ENCODE measurements around the gene ACSM6.
A peak's percentile ranks its signal among the peaks of the same experiment; 100 is the strongest.
"Not testable (repeated sequence)": the region's sequence is repeated elsewhere in the genome, so short reads cannot be mapped to it uniquely, and the experiment has no call there.

ACSM6 gene

DNA sequence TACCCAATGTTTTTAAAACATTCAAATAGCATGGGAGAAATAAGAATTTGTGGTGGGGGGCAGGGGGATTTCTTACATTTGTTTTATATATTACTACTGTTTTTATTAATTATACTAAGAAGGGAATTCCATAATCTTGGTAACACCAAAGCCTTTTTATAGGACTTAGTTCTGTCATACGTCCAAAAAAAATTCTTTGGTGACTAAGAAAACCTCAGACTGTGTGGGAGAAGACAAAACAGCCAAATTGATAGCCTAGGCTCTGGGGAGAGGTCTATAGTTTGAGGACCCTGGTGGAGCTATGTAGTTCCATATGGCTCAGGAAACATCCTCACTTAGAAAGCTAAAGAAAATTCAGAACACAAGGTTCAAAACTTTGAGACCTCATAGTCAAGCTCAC lies 23.4 kb downstream of the ACSM6 start:
- DNase-seq, result no peak

DNA sequence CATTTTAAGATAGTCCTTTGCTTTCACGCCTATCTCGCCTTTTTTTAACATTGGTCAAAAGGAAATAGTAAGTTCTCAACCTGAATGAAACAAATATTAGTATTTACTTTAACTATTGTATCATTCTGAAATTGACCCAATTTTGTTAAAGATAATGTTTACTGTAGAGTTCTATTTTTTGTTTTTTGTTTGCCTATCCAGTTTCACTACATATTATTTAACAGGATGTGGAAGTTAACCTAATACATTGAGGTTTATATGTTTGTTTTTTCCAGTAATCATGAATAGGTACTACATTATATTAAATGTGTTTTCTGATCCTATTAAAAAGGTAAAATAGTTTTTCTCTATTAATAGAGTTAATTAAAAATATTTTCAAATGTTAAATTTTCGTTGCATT lies 26.5 kb downstream of the ACSM6 start:
- DNase-seq, result no peak

DNA sequence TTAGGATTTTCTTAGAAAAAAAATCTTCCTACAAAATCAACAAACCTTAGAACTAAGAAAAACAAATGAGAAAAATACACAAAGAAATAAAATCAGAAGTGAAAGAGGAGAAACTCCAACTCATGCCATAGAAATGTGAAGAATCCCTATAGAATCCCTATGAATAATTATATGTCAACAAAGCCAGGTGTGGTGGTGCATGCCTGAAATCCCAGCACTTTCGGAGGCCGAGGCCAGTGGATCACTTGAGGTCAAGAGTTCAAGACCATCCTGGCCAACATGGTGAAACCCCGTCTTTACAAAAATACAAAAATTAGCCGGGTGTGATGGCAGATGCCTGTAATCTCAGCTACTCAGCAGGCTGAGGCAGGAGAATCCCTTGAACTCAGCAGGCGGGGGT lies 27.1 kb downstream of the ACSM6 start:
- DNase-seq, result no peak

DNA sequence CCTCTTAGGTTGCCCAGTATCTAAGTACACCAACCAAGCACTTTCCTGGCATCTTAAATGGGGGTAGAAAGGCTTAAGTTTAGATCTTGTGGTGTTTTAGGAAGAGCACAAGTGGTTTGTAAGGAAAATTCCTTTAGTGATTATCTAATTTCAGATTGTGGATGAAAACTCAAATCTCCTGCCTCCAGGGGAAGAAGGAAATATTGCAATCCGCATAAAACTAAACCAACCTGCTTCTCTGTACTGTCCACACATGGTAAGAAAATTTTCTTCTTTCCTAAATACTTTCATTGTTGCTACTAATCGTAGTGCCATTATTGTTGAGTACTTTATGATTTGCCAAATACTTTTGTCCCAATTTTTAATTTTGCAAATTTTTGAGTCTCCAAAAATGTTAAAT lies 31.1 kb downstream of the ACSM6 start:
- DNase-seq, result no peak

DNA sequence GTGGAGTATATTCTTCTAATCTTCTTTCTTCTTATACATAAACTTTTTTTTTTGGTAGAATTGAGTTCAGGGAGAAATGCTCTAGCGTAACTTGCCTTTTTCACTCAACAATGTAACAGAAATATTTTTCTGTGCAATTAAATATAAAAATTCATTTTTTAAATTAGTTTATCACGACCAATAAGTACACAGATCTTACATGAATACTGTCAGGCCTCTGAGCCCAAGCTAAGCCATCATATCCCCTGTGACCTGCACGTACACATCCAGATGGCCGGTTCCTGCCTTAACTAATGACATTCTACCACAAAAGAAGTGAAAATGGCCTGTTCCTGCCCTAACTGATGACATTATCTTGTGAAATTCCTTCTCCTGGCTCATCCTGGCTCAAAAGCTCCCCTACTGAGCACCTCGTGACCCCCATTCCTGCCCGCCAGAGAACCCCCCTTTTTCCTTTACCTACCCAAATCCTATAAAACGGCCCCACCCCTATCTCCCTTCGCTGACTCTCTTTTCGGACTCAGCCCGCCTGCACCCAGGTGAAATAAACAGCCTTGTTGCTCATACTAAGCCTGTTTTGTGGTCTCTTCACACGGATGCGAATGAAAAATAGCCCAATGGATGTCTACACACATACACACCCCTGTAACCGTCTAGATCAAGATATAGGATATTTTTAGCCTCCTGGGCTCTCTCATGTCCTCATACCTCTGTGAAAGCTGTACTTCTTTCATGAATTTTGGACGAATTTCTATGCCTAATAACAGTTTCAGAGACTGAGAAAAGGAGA lies 35.1 kb downstream of the ACSM6 start:
- DNase-seq, result not testable (repeated sequence)

DNA sequence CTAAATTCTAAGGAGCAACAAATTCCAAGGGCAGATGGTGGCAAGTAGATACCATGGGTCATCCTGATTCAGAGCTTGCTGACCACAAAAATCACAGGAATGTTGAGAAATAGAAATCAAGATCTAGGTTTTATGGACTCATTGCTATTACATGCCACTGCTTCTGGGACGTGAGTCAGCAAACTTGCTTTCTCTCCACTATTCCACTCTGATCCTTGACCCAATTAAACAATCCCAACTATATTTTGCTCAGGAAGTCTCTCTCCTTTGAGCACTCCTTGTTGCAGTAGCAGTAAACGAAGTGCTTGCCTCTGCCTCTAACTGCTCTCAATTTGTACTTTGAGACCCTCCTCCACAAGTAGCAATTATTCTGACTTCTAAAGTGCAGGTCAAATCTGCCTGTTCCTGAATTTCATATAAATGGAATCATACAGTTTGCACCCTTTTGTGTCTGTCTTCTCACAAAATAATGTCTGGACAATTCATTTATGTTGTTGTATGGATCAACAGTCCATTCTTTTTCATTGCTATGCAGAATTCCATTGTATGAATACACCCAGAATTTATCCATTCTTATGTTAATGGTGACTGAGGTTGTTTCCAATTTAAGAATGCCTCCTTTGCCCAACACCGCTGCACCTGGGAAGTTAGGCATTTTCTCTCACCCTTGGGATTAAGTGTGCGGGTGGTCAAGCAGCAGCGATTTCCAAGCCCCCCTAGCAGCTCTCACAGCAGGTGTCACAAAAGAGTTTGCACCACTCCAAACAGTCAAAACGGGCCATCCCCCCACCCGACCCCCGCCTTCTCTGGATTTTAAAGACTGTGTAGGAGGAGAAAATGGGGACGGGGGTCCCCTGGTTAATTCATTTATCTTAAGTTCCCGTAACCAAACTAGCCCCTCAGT lies 35.9 kb downstream of the ACSM6 start:
- no peak for DNase-seq

DNA sequence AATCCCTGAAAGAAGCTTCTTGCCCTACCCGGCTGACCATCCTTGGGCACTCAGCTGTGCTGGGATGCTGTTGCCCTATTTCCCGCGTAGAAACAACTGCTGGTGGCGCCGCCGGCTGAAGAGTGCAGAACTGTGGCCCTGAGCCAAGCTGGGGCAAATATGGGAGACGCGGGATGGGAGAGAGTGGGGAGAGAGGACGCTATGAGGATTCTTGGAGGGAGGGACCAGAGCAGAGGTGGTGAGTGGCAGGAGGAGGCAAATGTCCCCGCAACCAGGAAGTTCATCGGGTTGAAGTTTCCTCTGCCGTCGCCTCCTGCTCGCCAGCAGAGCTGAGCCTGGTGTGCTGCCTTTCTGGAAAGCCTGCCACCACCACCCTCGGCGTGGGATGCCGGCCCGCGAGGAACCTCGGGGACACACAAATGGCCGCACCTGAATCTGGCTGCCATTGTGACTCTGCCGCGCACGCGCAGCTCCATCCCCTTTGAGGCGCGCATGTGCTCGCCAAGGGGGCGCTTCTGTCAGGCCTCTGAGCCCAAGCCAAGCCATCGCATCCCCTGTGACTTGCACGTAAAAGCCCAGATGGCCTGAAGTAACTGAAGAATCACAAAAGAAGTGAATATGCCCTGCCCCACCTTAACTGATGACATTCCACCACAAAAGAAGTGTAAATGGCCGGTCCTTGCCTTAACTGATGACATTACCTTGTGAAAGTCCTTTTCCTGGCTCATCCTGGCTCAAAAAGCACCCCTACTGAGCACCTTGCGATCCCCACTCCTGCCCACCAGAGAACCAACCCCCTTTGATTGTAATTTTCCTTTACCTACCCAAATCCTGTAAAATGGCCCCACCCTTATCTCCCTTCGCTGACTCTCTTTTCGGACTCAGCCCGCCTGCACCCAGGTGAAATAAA lies 36.9 kb downstream of the ACSM6 start:
- peak; percentile 41 for DNase-seq

DNA sequence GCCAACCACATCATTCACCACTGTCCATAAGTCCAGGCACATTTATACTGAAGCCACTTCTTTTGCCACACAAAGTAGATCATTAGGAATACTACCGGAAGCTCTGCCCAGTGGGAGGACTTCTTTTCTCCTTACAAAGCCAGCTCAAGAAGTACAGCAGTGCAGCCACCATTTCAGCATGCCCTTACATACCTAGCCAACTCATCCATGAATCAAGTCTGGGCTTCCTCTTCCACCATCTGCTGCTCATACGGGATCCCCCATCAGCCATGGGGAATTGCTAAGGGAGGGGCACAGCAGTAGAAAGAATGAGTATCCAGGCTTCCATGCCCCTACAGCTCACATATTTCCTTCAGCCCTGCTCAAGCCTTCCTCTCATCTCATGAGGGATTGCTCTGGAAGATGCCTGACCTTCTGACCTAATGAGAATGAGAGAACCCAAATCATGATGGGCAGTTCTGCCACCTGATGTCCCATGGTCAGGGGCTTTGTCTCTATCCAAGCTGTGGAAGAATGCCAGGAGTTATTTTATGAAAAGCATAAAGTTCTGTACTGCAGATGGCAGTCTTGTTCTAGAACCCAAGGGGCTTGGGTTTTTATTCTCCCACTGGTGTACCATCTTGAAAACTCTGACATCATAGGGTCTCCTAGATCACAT lies 39.5 kb downstream of the ACSM6 start:
- no peak for DNase-seq

DNA sequence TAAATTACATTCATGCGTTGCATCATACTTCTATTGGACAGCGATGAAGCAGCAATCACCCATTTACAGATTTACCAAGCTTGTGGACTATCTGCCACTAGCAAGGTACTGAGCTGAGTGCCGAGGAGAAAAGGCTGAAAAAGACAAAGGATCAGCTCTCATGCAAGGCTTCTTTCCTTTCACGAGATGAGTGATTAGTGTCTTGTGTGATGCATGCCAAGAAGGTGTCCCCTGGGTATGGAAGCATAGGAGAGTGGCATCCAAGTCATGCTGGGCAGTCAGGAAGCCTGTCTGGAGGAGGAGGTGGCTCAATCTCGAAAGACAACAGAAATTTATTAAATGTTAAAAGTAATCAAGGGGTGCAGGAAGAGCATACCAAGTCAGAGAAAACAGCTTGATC lies 40.9 kb downstream of the ACSM6 start:
- DNase-seq, result no peak

DNA sequence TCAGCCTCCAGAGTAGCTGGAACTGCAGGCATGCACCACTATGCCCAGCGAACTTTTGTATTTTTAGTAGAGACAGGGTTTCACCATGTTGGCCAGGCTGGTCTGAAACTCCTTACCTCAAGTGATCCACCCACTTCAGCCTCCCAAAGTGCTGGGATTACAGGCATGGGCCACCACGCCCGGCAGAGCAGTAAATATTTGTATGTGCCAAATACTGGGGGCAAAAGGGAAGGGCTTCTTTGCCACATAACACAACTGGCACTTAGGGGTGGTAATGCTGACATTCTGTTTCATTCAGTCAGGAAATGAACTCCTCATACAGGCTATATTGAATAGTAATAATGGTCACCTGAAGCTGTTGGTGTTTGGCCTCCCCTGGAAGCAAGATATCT lies 41.6 kb downstream of the ACSM6 start:
- no peak for DNase-seq

DNA sequence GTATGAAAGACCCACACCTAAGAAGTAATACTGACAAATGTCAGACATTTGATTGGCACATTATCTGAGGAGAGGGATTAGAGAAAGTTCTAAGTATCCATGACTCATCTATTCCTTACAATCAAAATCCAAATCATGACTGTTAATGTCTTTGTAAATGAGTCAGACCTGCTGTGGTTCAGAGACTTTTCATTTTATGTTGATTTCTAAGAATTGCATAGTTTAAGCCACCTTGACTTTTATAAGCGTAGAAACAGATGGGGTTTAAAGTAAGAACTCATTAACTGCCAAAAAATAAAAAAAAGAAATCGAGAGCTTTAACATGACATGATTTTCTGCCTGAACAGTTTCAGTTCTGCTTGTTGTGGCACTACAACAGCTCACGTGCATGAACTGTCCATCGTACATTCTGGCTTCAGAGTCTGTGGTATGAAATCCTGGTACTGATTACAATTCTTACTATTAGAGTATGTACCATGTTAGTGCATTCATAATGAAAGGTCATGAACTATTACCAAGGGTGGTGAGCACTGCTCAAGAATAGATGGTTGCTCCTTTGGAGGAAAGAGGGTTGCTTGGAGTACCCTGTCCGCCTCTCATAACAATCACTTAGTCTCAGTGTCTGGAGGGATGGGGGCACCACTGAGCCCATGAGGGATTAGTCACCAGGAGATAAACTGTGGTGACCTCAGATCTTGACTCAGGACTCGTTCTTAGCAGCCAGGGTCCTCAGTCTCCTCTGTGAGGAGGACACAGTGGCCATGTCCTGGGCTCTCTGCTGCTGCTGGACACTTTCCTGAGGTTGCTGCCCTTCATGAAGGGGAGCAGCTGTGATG lies 42.2 kb downstream of the ACSM6 start:
- DNase-seq, result no peak

DNA sequence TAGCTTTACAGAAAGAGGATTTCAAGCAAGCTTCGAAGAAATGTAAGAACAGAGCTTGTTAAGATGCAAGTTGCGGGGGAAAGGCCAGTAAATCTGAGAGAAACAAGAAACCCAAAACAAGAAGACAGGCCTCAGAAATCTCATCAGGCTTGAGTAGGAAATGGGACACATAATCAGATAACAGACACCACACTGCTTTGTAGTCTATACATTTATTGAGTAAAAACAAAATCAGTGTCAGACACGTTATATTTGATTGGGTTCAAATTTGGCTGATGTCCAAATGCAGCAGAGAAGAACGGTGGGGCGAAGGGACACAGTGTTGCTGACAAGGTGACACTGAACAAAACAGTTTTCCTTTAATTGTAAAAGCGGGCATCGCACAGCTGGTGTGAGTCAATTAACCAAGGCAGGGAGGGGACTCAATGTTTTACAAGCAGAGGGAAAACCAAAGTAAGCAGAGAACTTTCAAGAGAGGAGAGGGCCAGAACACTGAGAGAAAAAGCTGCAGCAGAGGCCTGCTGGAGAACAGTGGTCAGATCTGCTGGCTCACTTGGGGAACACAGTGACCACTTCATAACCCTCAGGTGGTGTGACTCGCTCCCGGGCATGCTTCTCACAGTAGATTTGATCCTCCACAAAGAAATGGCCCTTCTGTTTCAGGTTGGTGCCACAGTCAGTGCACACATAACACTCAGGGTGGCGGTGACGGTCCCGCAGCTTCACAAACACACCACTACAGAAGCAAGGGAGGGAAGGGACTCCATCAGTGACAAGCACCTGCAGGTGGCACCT lies 43.5 kb downstream of the ACSM6 start:
- DNase-seq, result no peak

DNA sequence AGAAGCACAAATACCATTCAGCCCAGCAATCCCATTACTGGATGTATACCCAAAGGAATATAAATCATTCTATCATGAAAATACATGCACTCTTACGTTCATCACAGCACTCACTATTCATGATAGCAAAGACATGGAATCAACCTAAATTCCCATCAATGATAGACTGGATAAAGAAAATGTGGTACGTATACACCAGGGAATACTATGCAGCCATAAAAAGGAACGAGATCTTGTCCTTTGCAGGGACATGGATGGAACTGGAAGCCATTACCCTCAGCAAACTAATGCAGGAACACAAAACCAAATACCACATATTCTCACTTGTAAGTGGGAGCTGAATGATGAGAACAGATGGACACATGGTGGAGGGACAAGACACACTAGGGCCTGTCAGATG lies 46.1 kb downstream of the ACSM6 start:
- not testable (repeated sequence) for DNase-seq

DNA sequence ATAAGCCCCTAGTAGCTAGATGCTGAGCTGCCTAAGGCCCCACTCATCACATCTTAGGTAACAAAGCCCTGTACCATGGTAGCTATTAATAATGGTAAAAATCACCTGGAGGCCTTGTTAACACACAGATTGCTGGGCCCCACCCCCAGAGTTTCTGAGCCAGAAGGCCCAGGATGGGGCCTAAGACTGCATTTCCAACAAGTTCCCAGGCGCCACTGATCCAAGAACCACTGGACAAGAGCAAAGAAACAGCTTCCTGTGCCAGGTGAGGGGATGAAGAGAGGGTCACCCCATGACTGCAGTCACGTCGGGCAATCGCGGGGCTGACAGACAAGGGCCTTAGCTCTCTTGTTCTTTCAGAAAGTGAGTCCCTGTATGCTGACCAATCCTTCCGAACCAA lies 46.8 kb downstream of the ACSM6 start:
- no peak for DNase-seq

DNA sequence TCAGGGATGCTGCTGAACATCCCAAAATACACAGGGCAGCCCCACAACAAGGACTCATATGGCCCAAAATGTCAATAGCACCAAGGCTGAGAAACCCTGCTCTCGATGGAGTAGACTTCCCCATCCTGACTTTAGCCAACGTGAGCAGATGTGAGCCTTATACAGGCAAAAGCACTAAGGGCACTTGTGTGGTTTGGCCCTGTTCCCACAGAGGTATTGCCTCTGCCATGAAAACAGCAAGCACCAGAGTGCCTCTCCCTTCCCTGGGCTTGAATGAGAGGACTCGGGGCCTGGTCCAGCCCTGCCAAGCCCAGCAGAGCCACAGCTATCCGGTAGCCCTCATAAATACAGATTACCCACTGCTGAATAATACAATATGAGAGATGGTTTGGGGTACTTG lies 47.5 kb downstream of the ACSM6 start:
- peak; percentile 83 for DNase-seq

DNA sequence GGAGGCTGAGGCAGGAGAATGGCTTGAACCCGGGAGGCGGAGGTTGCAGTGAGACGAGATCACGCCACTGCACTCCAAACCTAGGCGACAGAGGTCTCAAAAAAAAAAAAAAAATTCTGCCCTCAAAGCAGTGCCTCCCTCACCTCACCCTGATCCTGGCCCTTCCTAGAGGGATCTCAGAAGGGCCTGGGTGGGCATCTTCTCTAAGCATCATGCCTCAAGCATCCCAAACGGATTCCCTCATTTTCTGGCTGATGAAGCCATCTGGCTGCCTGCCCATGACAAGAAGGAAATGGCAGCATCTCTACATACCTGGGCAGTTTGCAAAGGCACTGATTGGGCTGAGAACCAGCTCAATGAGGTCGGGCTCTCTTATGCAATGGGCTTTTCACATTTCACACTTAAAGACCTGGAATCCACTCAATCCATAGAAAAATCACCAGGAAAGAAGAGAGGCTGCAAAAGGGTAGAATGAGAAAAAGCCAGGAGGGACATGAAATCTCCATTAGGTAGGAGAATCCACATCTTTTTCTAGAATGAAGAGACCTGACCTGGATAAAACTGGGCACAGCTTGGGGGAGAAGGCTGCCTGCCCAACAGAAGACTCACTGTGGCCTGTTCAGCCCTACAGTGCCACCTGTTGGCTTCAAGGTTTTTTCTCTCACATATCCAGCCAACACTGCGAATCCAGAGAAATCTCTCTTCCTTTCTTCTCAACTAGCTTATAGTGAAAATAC lies 48.7 kb downstream of the ACSM6 start:
- DNase-seq, result peak; percentile 17

DNA sequence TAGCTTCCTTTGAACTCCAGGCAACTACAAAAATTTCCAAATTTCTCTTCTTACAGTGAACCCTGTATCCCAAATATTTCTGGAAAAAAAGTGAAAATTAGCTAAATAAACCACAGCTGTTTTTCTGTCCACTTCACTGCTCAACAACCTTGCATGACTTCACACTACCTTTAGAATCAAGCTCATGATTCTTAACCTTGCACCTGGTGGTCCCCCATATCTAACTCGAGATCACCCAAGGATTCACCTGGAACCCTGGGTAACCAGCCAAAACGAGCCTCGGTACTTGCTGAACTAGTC lies 49.2 kb downstream of the ACSM6 start:
- DNase-seq, result no peak

DNA sequence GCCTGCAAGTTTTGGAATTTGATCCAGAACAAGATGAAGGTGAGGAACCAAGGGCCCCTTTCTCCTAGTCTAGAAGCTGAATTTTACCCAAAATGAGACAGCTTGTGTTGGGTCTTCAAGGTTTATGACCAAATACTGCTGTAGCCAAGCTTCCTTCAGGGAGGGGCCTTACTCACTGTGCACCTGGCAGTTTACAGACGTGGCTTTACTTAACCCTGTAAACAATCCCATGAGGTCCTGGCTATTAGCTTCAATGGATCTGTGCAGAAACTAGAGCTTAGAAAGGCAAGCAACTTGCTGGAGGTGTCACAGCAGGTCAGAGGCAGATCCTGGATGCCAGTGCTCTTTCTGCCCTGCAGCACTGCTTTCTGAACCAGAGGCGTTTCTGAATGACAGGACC lies 50.1 kb downstream of the ACSM6 start:
- DNase-seq, result no peak

DNA sequence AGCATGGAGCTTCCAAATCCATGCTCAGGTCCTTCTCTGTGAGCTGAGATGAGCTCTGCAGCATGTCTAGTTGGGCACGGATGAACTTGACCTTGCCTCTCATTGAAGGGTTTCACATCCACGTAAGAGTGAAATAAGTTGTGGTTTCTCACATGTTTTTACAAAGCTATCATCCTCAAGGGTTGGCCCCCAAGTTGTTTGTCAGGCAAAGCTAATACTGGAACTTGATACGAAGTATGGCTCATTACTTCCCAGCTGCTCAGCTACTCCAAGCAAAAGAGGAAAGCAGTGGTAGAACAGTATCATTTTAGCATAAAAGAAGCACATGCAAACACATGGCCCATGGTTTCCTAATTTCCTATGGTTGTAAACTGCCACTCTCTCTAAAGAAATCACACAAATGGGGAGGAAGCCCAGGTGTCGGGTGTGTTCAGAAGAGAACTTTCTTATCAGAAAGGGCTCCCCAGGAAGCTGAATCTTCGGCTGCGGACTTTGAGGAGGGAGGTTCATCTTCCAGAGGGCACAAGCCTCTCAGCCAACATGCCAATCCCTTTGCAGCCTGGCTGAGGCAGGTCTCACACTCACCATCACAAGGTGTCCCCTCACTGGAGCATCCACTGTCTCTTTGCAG lies 51.5 kb downstream of the ACSM6 start:
- DNase-seq, result no peak

DNA sequence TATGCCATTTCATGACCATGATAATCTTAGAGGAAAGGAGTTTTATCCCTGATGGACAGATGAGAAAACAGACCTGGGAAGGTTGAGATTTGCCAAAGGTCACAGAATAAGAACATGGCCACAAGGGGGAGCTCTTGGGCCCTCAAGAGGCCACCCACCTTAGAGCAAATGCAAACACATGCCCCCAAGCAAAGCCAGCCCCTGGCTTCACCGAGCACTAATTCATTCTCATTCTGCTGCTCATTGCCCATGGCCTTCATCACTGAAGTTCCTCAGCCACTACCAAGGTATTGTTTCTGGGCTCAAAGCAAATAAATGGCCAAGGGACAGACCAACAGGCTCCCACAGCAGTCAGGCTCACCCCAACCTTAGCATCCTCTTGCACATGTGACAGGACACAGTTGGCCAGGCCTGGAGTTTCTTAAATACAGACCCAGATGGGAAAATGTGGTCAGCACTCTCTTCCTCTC lies 52.6 kb downstream of the ACSM6 start:
- DNase-seq, result peak; percentile 12

All from DMS153 (cell line).